Smooth muscle cell (in vitro differentiated cells): ENCODE measurements around the gene GALNTL6. TPM values are rescaled to one million over a fixed set of nuclear protein-coding genes. Genes with fewer than 3 reads are reported as not detected.

Experiments
- DNase-seq: peaks from one replicate; lab custom pipeline; 2025; ENCODE audit not compliant: unreplicated experiment; lab: John Stamatoyannopoulos, UW
- H2AFZ ChIP-seq: fragments of 200-600 bp; sonication (generic); 2 replicates; pipeline ENCODE4 v1.6.0; 2016; ENCODE audit warnings: antibody characterized with exemption, low read depth, mild to moderate bottlenecking
- H3F3A ChIP-seq: fragments of 200-600 bp; sonication (generic); 2 replicates; pipeline ENCODE4 v1.6.0; 2017; ENCODE audit warnings: antibody characterized with exemption, low read depth
- H3K27ac ChIP-seq: fragments of 200-600 bp; sonication (generic); 2 replicates; pipeline ENCODE4 v1.5.1; 2016; ENCODE audit warnings: low read depth, mild to moderate bottlenecking
- H3K27me3 ChIP-seq: fragments of 200-600 bp; sonication (generic); 2 replicates; pipeline ENCODE4 v1.6.1; 2016; ENCODE audit warnings: low read depth, mild to moderate bottlenecking
- H3K36me3 ChIP-seq: fragments of 200-600 bp; sonication (generic); 2 replicates; pipeline ENCODE4 v1.5.1; 2016; ENCODE audit warnings: low read depth
- H3K4me1 ChIP-seq: fragments of 200-600 bp; sonication (generic); 2 replicates; pipeline ENCODE4 v1.5.1; 2016; ENCODE audit warnings: low read depth
- H3K4me2 ChIP-seq: fragments of 200-600 bp; sonication (generic); 2 replicates; pipeline ENCODE4 v1.6.0; 2016; ENCODE audit warnings: mild to moderate bottlenecking
- H3K4me3 ChIP-seq: fragments of 200-600 bp; sonication (generic); 2 replicates; pipeline ENCODE4 v1.5.1; 2016; ENCODE audit warnings: mild to moderate bottlenecking
- H3K79me2 ChIP-seq: fragments of 200-600 bp; sonication (generic); 2 replicates; pipeline ENCODE4 v1.6.0; 2016; ENCODE audit warnings: low read depth, mild to moderate bottlenecking
- H3K9ac ChIP-seq: fragments of 200-600 bp; sonication (generic); 2 replicates; pipeline ENCODE4 v1.6.0; 2016; ENCODE audit warnings: low read depth
- H3K9me3 ChIP-seq: fragments of 200-600 bp; sonication (generic); replicated peaks from 2 replicates; pipeline ENCODE4 v1.5.1; 2016; ENCODE audit warnings: low read depth
- H4K20me1 ChIP-seq: fragments of 200-600 bp; sonication (generic); 2 replicates; pipeline ENCODE4 v1.6.0; 2016; ENCODE audit warnings: low read depth
- CTCF ChIP-seq: fragments of 200-600 bp; sonication (generic); IDR thresholded peaks from 2 replicates; pipeline ENCODE4 v1.5.1; 2017; ENCODE audit warnings: borderline replicate concordance, mild to moderate bottlenecking, antibody characterized with exemption; ENCODE audit not compliant: insufficient read depth, poor library complexity, severe bottlenecking
- WGBS: methylation state at CpG from one replicate; pipeline ENCODE4 v1.1.7; 2016; ENCODE audit warnings: low lambda C conversion rate; 5-methylcytosine and 5-hydroxymethylcytosine counted together
- polyA plus RNA-seq: library from polyadenylated mRNA; unstranded; fragments of >200 nt; fragmentation: Nextera tagmentation; extraction: Ambion mirVana; gene quantifications from 2 replicates; pipeline ENCODE4 v1.2.1, GENCODE V29; 2016
- total RNA-seq: library from RNA; depleted of rRNA; stranded (reverse); fragments of >200 nt; gene quantifications from 2 replicates; pipeline ENCODE4 v1.2.3, GENCODE V29; 2014

Gene GALNTL6
- total and polyA plus RNA-seq, 2 experiments from 2014 or later, result 0.18 to 1.3 TPM

GRCh38 chr4:172654457-172654856, 841.3 kb downstream of the GALNTL6 start:
- Histone ChIP-seq H2AFZ (no peak overlapping the region), H3K9me3 (no peaks in the 10 kb centered on the region), H3K79me2 (no peaks in the 10 kb centered on the region), H3K36me3 (no peaks in the 10 kb centered on the region), H3K4me1 (no peaks in the 10 kb centered on the region), H3K4me2 (no peak overlapping the region), H3F3A (no peaks in the 10 kb centered on the region), H3K27me3 (no peaks in the 10 kb centered on the region), H3K27ac (no peak overlapping the region), H3K4me3 (no peak overlapping the region), H3K9ac (no peak overlapping the region), H4K20me1 (no peaks in the 10 kb centered on the region)
- TF ChIP-seq CTCF, result no peak
- 87% methylated on average over 3 of the region's 3 CpGs for WGBS
- DNase-seq, result no peak

GRCh38 chr4:172656055-172656454, 842.9 kb downstream of the GALNTL6 start:
- no peak for TF ChIP-seq CTCF
- WGBS, result 90% methylated on average over 5 of the region's 5 CpGs
- H3K79me2 ChIP-seq, result no peaks in the 10 kb centered on the region
- no peaks in the 10 kb centered on the region for H3F3A ChIP-seq
- no peaks in the 10 kb centered on the region for H3K36me3 ChIP-seq
- no peak overlapping the region for H3K27ac ChIP-seq
- H3K27me3 ChIP-seq, result no peaks in the 10 kb centered on the region
- DNase-seq, result no peak
- H3K9ac ChIP-seq, result no peak overlapping the region
- H4K20me1 ChIP-seq, result no peaks in the 10 kb centered on the region
- H3K4me1 ChIP-seq, result no peaks in the 10 kb centered on the region
- no peaks in the 10 kb centered on the region for H3K9me3 ChIP-seq
- no peak overlapping the region for H2AFZ ChIP-seq
- no peak overlapping the region for H3K4me2 ChIP-seq
- H3K4me3 ChIP-seq, result no peak overlapping the region

- Histone ChIP-seq H3K9me3 (no peaks in the 10 kb centered on the region), H4K20me1 (no peaks in the 10 kb centered on the region), H3F3A (no peaks in the 10 kb centered on the region), H3K4me3 (no peak overlapping the region), H3K9ac (no peak overlapping the region), H3K27me3 (no peaks in the 10 kb centered on the region), H3K4me1 (no peaks in the 10 kb centered on the region), H3K79me2 (no peaks in the 10 kb centered on the region), H3K36me3 (no peaks in the 10 kb centered on the region), H3K4me2 (no peak overlapping the region), H3K27ac (no peak overlapping the region), H2AFZ (no peak overlapping the region)
- TF ChIP-seq CTCF, result no peak
- WGBS, result 91% methylated on average over 6 of the region's 6 CpGs
- no peak for DNase-seq
These were observed 843.9 kb downstream of the GALNTL6 start for GRCh38 chr4:172657081-172657480.

- Histone ChIP-seq H2AFZ (no peak overlapping the region), H3F3A (no peaks in the 10 kb centered on the region), H3K4me1 (no peaks in the 10 kb centered on the region), H3K4me3 (no peak overlapping the region), H4K20me1 (no peaks in the 10 kb centered on the region), H3K4me2 (no peak overlapping the region), H3K27me3 (no peaks in the 10 kb centered on the region), H3K9ac (no peak overlapping the region), H3K36me3 (no peaks in the 10 kb centered on the region), H3K79me2 (no peaks in the 10 kb centered on the region), H3K9me3 (no peaks in the 10 kb centered on the region), H3K27ac (no peak overlapping the region)
- no peak for TF ChIP-seq CTCF
- 77% methylated on average over 3 of the region's 3 CpGs for WGBS
- no peak for DNase-seq
These were observed 847.0 kb downstream of the GALNTL6 start for GRCh38 chr4:172660251-172660650.
